DND-41 (cell line): Measurements from ENCODE around the gene SV2B.

ENCODE experiments used
- ATAC-seq: fragments of 200-7000 bp; cut with Tn5 transposase; 3 replicates; pipeline ENCODE4 v1.9.1; 2021; ENCODE audit warnings: low read depth; ENCODE audit not compliant: insufficient read depth
- DNase-seq: peaks from one replicate; pipeline ENCODE4 v3.0.0-alpha.2; 2020
- H2AFZ ChIP-seq: 2 replicates; pipeline ENCODE4 v1.6.0; 2012; ENCODE audit warnings: low read depth, low read length
- H3K27ac ChIP-seq: 2 replicates; pipeline ENCODE4 v1.5.1; 2012; ENCODE audit warnings: low read length, inconsistent platforms
- H3K27me3 ChIP-seq: fragments of 200-600 bp; sonication (generic); 2 replicates; pipeline ENCODE4 v1.6.0; 2012; ENCODE audit warnings: low read length, mild to moderate bottlenecking, inconsistent platforms; ENCODE audit not compliant: insufficient read depth, poor library complexity
- H3K36me3 ChIP-seq: 2 replicates; pipeline ENCODE4 v1.5.1; 2012; ENCODE audit warnings: low read length, inconsistent platforms; ENCODE audit not compliant: insufficient read depth
- H3K4me1 ChIP-seq: 2 replicates; pipeline ENCODE4 v1.5.1; 2012; ENCODE audit warnings: mild to moderate bottlenecking, low read length; ENCODE audit not compliant: insufficient read depth
- H3K4me2 ChIP-seq: 2 replicates; pipeline ENCODE4 v1.6.0; 2012; ENCODE audit warnings: mild to moderate bottlenecking, moderate library complexity, low read length, inconsistent platforms; ENCODE audit not compliant: insufficient read depth
- H3K4me3 ChIP-seq, 2 experiments: fragments of 200-600 bp in 1 of 2; shearing (Covaris generic) in 1 of 2; 2 replicates each; pipeline ENCODE4 v1.5.1; 2012 to 2016; ENCODE audit warnings: inconsistent platforms in 2 of 2, low read length in 2 of 2, mild to moderate bottlenecking in 2 of 2, low read depth in 1 of 2, moderate library complexity in 1 of 2
- H3K79me2 ChIP-seq: 2 replicates; pipeline ENCODE4 v1.6.0; 2012; ENCODE audit warnings: low read length, inconsistent platforms; ENCODE audit not compliant: insufficient read depth
- H3K9ac ChIP-seq: 2 replicates; pipeline ENCODE4 v1.6.0; 2012; ENCODE audit warnings: low read depth, mild to moderate bottlenecking, inconsistent platforms, low read length, moderate library complexity
- H3K9me3 ChIP-seq: 2 replicates; pipeline ENCODE4 v1.5.1; 2012; ENCODE audit warnings: low read length, moderate library complexity, mild to moderate bottlenecking, inconsistent platforms; ENCODE audit not compliant: insufficient read depth, severe bottlenecking
- H4K20me1 ChIP-seq: 2 replicates; pipeline ENCODE4 v1.6.0; 2012; ENCODE audit warnings: low read length; ENCODE audit not compliant: insufficient read depth
- CTCF ChIP-seq: IDR thresholded peaks from 2 replicates; pipeline ENCODE4 v1.5.1; 2012; ENCODE audit warnings: borderline replicate concordance, low read length, moderate library complexity, mild to moderate bottlenecking; ENCODE audit not compliant: poor library complexity, severe bottlenecking; ENCODE audit errors: extremely low read depth
- EZH2 ChIP-seq: IDR thresholded peaks from 3 replicates; pipeline ENCODE4 v1.6.1; 2012; ENCODE audit warnings: borderline replicate concordance, low read depth, mild to moderate bottlenecking, moderate library complexity, low read length, inconsistent platforms; ENCODE audit not compliant: severe bottlenecking

SV2B gene

DNA sequence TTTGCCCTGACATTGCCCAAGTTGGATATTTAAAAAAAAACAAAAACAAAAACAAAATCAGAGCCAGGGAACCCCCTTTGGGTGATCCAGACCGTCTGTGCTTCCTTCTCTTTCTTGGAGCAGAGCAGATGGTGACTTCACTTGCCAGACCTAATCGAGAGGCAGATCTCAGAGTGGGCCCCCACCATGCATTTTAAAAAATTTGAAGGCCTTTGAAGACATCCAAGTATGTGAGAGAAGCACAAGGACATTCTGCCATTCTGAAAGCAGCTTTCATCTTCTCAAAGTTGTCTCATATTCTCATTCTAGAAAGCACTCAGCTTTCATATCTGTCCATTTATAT, 93.3 kb downstream of the SV2B start:
- ATAC-seq = no peak
- Histone ChIP-seq H4K20me1 (no peaks in the 10 kb centered on the region), H3K79me2 (no peaks in the 10 kb centered on the region), H3K4me2 (no peak overlapping the region), H3K27me3 (no peaks in the 10 kb centered on the region), H2AFZ (no peak overlapping the region), H3K36me3 (no peaks in the 10 kb centered on the region), H3K4me1 (no peaks in the 10 kb centered on the region), H3K9me3 (no peaks in the 10 kb centered on the region), H3K9ac (no peak overlapping the region), H3K27ac (no peak overlapping the region), H3K4me3 (no peak overlapping the region)
- no peak for DNase-seq
- TF ChIP-seq EZH2 (no peak), CTCF (no peak)

DNA sequence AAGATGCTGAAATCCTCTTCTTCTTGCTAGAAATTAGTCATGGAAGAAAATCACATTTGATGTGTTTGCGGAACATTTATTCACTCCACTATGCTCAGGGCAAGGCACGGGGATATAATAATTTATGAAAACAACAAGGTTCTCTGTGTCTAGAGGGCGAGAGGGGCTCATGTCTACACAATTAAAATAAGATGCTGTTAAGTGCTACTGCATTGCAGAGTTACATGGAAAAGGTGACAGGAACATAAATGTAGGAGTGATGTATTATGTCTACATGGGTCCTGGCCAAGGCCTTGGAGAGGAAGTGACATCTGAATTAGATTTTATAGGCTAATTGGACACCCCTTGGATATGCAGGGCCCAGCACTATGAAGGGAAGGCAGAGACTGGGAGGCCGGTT, 96.1 kb downstream of the SV2B start:
- H3K9ac ChIP-seq = no peak overlapping the region
- ATAC-seq (no peak), DNase-seq (no peak)
- no peak overlapping the region for H3K4me2 ChIP-seq
- no peaks in the 10 kb centered on the region for H3K36me3 ChIP-seq
- no peak overlapping the region for H3K27ac ChIP-seq
- no peaks in the 10 kb centered on the region for H3K4me1 ChIP-seq
- H2AFZ ChIP-seq = no peak overlapping the region
- H3K9me3 ChIP-seq = no peaks in the 10 kb centered on the region
- H3K79me2 ChIP-seq = no peaks in the 10 kb centered on the region
- H4K20me1 ChIP-seq = no peaks in the 10 kb centered on the region
- H3K27me3 ChIP-seq = peaks cover 2% of the 10 kb centered on the region
- TF ChIP-seq CTCF (no peak), EZH2 (no peak)
- H3K4me3 ChIP-seq = no peak overlapping the region

- no peaks in the 10 kb centered on the region for H4K20me1 ChIP-seq
Observed at GRCh38 chr15:91196768-91197167, 96.7 kb downstream of the SV2B start.

More at GRCh38 chr15:91196768-91197167, 96.7 kb downstream of the SV2B start:
- H3K27me3 ChIP-seq = peaks cover 2% of the 10 kb centered on the region
- H3K9me3 ChIP-seq = no peaks in the 10 kb centered on the region
- H3K4me1 ChIP-seq = no peaks in the 10 kb centered on the region
- no peak overlapping the region for H3K4me3 ChIP-seq
- no peak for ATAC-seq
- no peaks in the 10 kb centered on the region for H3K79me2 ChIP-seq
- no peaks in the 10 kb centered on the region for H3K36me3 ChIP-seq
- no peak overlapping the region for H2AFZ ChIP-seq
- DNase-seq = no peak
- no peak overlapping the region for H3K9ac ChIP-seq
- H3K27ac ChIP-seq = no peak overlapping the region
- H3K4me2 ChIP-seq = no peak overlapping the region
- TF ChIP-seq EZH2 (no peak), CTCF (no peak)
